Neural progenitor cell (in vitro differentiated cells): Measurements from ENCODE around the gene CCNY. TPM values are rescaled to one million over a fixed set of nuclear protein-coding genes. Genes with fewer than 3 reads are reported as not detected.

Experiments
- DNase-seq: peaks from one replicate; pipeline ENCODE4 v3.0.0-alpha.2; 2016; ENCODE audit warnings: low spot score
- H2AFZ ChIP-seq: fragments of 200-600 bp; sonication (generic); replicated peaks from 2 replicates; pipeline ENCODE4 v1.6.1; 2016; ENCODE audit warnings: antibody characterized with exemption
- H3F3A ChIP-seq: fragments of 200-600 bp; sonication (generic); 2 replicates; pipeline ENCODE4 v1.6.1; 2016; ENCODE audit warnings: antibody characterized with exemption, low read depth
- H3K27ac ChIP-seq: fragments of 200-600 bp; sonication (generic); 2 replicates; pipeline ENCODE4 v1.5.1; 2016; ENCODE audit warnings: mild to moderate bottlenecking
- H3K27me3 ChIP-seq: fragments of 200-600 bp; sonication (generic); 2 replicates; pipeline ENCODE4 v1.6.1; 2016; ENCODE audit warnings: mild to moderate bottlenecking, moderate library complexity
- H3K36me3 ChIP-seq: fragments of 200-600 bp; sonication (generic); 2 replicates; pipeline ENCODE4 v1.5.1; 2016
- H3K4me1 ChIP-seq: fragments of 200-600 bp; sonication (generic); 2 replicates; pipeline ENCODE4 v1.6.1; 2016; ENCODE audit warnings: mixed run types
- H3K4me2 ChIP-seq: fragments of 200-600 bp; sonication (generic); 2 replicates; pipeline ENCODE4 v1.6.1; 2016
- H3K4me3 ChIP-seq: fragments of 200-600 bp; sonication (generic); 2 replicates; pipeline ENCODE4 v1.5.1; 2016
- H3K79me2 ChIP-seq: fragments of 200-600 bp; sonication (generic); 2 replicates; pipeline ENCODE4 v1.6.1; 2016; ENCODE audit warnings: low read depth
- H3K9ac ChIP-seq: fragments of 200-600 bp; sonication (generic); 2 replicates; pipeline ENCODE4 v1.6.1; 2016
- H3K9me3 ChIP-seq: fragments of 200-600 bp; sonication (generic); 2 replicates; pipeline ENCODE4 v1.5.1; 2016; ENCODE audit warnings: low read depth
- H4K20me1 ChIP-seq: fragments of 200-600 bp; sonication (generic); 2 replicates; pipeline ENCODE4 v1.6.1; 2016; ENCODE audit warnings: low read depth
- H3K27ac Mint-ChIP-seq: 3 replicates; pipeline ENCODE4 v1.8.0; 2021; ENCODE audit warnings: mixed read lengths
- H3K27me3 Mint-ChIP-seq: 2 replicates; pipeline ENCODE4 v1.8.0; 2022; ENCODE audit warnings: low read depth, mild to moderate bottlenecking, inconsistent platforms, moderate library complexity, mixed read lengths; ENCODE audit not compliant: insufficient read depth
- H3K36me3 Mint-ChIP-seq: 3 replicates; pipeline ENCODE4 v1.8.0; 2021; ENCODE audit warnings: mixed read lengths
- H3K4me1 Mint-ChIP-seq: 3 replicates; pipeline ENCODE4 v1.8.0; 2021; ENCODE audit warnings: mixed read lengths
- H3K4me3 Mint-ChIP-seq: 3 replicates; pipeline ENCODE4 v1.8.0; 2021; ENCODE audit warnings: mild to moderate bottlenecking, moderate library complexity, mixed read lengths
- H3K9me3 Mint-ChIP-seq: 3 replicates; pipeline ENCODE4 v1.8.0; 2020; ENCODE audit warnings: mixed read lengths
- EZH2 ChIP-seq: fragments of 200-600 bp; sonication (generic); IDR thresholded peaks from 2 replicates; pipeline ENCODE4 v1.6.1; 2017; ENCODE audit warnings: antibody characterized with exemption, mild to moderate bottlenecking, moderate library complexity
- EZH2phosphoT487 ChIP-seq: fragments of 200-600 bp; sonication (generic); IDR thresholded peaks from 2 replicates; pipeline ENCODE4 v1.6.1; 2017; ENCODE audit warnings: antibody characterized with exemption
- total RNA-seq: library from RNA; depleted of rRNA; stranded (reverse); fragments of >200 nt; gene quantifications from 2 replicates; pipeline ENCODE4 v1.2.3, GENCODE V29; 2015; ENCODE audit warnings: low replicate concordance
- TF ChIP-seq, protein P1 (sequence below): fragments of 200-600 bp; sonication (generic); IDR thresholded peaks from 2 replicates; pipeline ENCODE4 v1.5.1; 2017; ENCODE audit warnings: antibody characterized with exemption, mild to moderate bottlenecking

Gene CCNY
- total RNA-seq, 1 donor from 2014 or later: 46.7 TPM

DNA sequence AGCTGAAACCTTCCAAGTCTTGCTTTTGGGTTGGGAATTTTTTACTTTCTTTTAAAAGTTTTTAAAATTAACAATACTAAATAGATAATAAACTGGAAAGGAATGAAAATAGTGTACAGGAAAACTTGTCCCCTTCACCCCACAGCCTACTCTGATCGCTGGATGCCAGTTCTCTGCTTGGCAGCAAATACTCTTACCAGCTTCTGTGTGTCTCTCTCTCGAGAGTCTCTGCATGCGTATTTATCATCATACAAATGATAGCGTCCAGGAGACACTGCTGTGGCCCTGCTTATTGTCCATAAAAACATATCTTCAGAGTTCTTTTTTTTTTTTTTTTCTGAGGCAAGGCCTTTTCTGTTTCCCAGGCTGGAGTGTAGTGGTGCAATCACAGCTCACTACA, 101.5 kb downstream of the CCNY start:
- no peak overlapping the region for H3K27ac ChIP-seq
- no peak for DNase-seq
- no peaks in the 10 kb centered on the region for H3K27me3 ChIP-seq
- peaks cover 96% of the 10 kb centered on the region for H3K79me2 ChIP-seq
- peaks cover 7% of the 10 kb centered on the region for H3K4me1 ChIP-seq
- H3K9me3 ChIP-seq: no peaks in the 10 kb centered on the region
- Mint-ChIP-seq H3K27me3 (peaks cover 2% of the 10 kb centered on the region), H3K27ac (no peak overlapping the region), H3K36me3 (peaks cover 31% of the 10 kb centered on the region), H3K4me3 (no peak overlapping the region), H3K4me1 (peaks cover 2% of the 10 kb centered on the region), H3K9me3 (peaks cover 49% of the 10 kb centered on the region)
- H2AFZ ChIP-seq: no peak overlapping the region
- H3K9ac ChIP-seq: no peak overlapping the region
- TF ChIP-seq, protein P1, sequence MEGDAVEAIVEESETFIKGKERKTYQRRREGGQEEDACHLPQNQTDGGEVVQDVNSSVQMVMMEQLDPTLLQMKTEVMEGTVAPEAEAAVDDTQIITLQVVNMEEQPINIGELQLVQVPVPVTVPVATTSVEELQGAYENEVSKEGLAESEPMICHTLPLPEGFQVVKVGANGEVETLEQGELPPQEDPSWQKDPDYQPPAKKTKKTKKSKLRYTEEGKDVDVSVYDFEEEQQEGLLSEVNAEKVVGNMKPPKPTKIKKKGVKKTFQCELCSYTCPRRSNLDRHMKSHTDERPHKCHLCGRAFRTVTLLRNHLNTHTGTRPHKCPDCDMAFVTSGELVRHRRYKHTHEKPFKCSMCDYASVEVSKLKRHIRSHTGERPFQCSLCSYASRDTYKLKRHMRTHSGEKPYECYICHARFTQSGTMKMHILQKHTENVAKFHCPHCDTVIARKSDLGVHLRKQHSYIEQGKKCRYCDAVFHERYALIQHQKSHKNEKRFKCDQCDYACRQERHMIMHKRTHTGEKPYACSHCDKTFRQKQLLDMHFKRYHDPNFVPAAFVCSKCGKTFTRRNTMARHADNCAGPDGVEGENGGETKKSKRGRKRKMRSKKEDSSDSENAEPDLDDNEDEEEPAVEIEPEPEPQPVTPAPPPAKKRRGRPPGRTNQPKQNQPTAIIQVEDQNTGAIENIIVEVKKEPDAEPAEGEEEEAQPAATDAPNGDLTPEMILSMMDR: no peak
- TF ChIP-seq EZH2phosphoT487 (no peak), EZH2 (no peak)
- no peaks in the 10 kb centered on the region for H3K36me3 ChIP-seq
- H4K20me1 ChIP-seq: peaks cover 5% of the 10 kb centered on the region
- no peak overlapping the region for H3K4me2 ChIP-seq
- no peak overlapping the region for H3K4me3 ChIP-seq
- no peaks in the 10 kb centered on the region for H3F3A ChIP-seq

DNA sequence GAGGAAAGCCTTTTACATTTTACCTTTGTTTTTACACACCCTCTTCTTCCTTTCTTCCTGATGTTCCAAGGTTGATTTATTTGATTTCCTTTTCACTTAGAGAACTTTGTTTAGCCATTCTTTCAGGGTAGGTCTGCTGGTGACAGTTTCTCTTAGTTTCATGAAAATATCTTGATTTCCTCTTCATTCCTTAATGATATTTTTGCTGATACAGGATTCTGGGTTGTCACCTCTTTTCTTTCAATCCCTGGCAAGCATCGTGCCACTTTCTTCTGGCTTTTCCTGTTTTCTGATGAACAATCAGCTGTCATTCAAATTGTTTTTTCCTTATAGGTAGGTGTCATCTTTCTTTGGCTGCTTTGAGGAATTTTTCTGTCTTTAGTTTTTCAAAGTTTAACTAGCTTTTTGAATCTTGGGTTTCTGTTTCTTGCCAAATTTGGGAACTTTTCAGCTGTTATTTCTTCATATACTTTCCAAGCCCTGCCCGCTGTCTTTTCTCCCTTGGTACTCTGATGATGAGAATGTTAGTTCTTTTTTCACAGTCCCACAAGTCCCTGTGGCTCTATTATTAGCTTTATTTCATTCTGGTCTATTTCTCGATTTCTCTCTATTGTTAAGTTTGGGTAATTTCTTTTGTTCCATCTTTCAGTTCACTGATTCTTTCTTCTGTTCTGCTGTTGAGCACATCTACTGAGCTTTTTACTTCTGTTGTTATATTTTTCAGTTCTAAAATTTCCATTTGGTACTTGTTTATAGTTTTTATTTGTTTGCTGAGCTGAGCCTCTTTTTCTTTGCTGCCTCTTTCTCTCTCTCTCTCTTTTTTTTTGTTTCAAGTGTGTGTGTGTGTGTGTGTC, 102.6 kb downstream of the CCNY start:
- peaks cover 96% of the 10 kb centered on the region for H3K79me2 ChIP-seq
- no peak overlapping the region for H3K27ac Mint-ChIP-seq
- H3K36me3 ChIP-seq: no peaks in the 10 kb centered on the region

DNA sequence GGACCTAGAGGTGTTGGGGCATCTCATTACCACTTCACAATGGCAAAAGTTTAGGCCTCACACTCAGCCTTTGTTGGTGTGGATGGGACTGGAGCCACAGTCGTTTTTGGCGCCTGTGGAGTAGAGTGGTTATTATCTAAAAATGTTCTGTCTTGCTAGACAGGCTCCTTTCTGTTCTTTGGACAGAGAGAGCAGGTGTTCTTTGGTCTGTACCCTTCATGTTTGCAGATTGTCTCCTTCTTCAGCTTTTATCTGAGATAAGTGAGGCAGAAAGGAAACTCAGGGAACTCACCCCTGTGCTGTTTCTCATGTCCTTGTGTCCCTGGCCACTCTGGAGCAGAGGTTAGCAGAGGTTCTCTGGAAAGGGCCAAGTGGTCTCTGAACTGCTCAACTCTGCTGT, 103.7 kb downstream of the CCNY start:
- Histone ChIP-seq H2AFZ (no peak overlapping the region), H3F3A (no peaks in the 10 kb centered on the region), H3K9me3 (no peaks in the 10 kb centered on the region), H3K79me2 (peaks cover 96% of the 10 kb centered on the region), H3K4me2 (no peak overlapping the region), H4K20me1 (no peaks in the 10 kb centered on the region), H3K27me3 (no peaks in the 10 kb centered on the region), H3K27ac (no peak overlapping the region), H3K36me3 (no peaks in the 10 kb centered on the region), H3K4me1 (peaks cover 7% of the 10 kb centered on the region), H3K9ac (no peak overlapping the region), H3K4me3 (no peak overlapping the region)
- peaks cover 62% of the 10 kb centered on the region for H3K9me3 Mint-ChIP-seq
- peaks cover 5% of the 10 kb centered on the region for H3K27me3 Mint-ChIP-seq
- H3K36me3 Mint-ChIP-seq: peaks cover 33% of the 10 kb centered on the region
- H3K4me3 Mint-ChIP-seq: no peak overlapping the region
- no peak for DNase-seq
- no peak overlapping the region for H3K27ac Mint-ChIP-seq
- TF ChIP-seq EZH2phosphoT487 (no peak), EZH2 (no peak)
- TF ChIP-seq, protein P1: no peak
- no peaks in the 10 kb centered on the region for H3K4me1 Mint-ChIP-seq

More for the DNA sequence above, 102.6 kb downstream of the CCNY start:
- Histone ChIP-seq H3K4me1 (peaks cover 7% of the 10 kb centered on the region), H2AFZ (no peak overlapping the region), H3F3A (no peaks in the 10 kb centered on the region), H3K9me3 (no peaks in the 10 kb centered on the region), H3K4me2 (no peak overlapping the region), H3K27ac (no peak overlapping the region), H3K27me3 (no peaks in the 10 kb centered on the region), H3K4me3 (no peak overlapping the region), H3K9ac (no peak overlapping the region), H4K20me1 (peaks cover 5% of the 10 kb centered on the region)
- DNase-seq: no peak
- TF ChIP-seq EZH2phosphoT487: no peak
- TF ChIP-seq EZH2: no peak
- TF ChIP-seq, protein P1: no peak
- Mint-ChIP-seq H3K4me1 (peaks cover 2% of the 10 kb centered on the region), H3K9me3 (peaks cover 57% of the 10 kb centered on the region), H3K36me3 (peaks cover 35% of the 10 kb centered on the region), H3K27me3 (peaks cover 2% of the 10 kb centered on the region), H3K4me3 (no peak overlapping the region)
